Uterus (tissue), 2 donors: Measurements from ENCODE around the gene CASZ1.

Experiments
- POLR2A ChIP-seq, 2 donors: fragments of 450-650 bp; IDR thresholded peaks; one replicate each; pipeline ENCODE4 v1.6.1; 2016; ENCODE audit warnings: antibody characterized with exemption in 2 of 2, mild to moderate bottlenecking in 1 of 2, moderate library complexity in 1 of 2
- TF ChIP-seq, protein P1 (sequence below), 4 experiments: fragments of 200-600 bp in 2 of 4; fragments of 450-650 bp in 2 of 4; sonication (generic) in 2 of 4; IDR thresholded peaks; one replicate each; pipeline ENCODE4 v1.5.1; 2016 to 2019; ENCODE audit warnings: antibody characterized with exemption in 4 of 4, mild to moderate bottlenecking in 2 of 4, moderate library complexity in 1 of 4

DNA sequence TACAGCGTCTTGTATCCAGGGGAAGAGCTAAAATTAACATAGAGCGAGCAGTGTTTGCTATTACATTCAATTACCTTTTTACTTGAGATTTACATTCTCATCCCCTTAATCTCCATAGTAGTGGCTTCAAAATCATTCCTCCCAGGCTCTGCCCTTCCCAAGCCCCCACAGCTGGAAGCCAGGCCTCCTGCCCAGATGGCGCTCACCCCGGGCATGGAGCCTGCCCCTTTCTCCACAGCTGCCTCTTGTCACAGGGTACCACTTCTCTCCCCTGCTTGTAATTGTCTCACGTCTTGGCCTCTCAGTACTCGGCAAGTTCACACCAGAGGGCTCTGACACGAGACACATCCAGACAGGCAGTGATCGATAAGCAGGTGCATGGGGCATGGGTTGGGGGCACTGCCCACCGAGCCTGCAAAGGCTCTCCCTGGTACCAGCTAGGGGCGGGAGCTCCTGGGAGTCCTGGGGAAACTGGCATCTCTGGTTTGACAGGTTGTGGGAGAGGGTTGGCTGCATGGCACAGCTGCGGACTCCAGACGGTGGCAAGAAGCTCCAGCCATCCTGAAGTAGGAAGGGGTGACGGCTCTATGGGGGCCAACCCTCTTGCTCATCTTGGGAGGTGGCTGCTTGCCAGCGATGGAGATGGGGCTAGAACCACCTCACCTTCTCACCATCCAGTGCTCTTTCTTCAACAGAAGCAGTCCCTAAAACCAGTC, 20.1 kb downstream of the CASZ1 start:
- TF ChIP-seq, protein P1, sequence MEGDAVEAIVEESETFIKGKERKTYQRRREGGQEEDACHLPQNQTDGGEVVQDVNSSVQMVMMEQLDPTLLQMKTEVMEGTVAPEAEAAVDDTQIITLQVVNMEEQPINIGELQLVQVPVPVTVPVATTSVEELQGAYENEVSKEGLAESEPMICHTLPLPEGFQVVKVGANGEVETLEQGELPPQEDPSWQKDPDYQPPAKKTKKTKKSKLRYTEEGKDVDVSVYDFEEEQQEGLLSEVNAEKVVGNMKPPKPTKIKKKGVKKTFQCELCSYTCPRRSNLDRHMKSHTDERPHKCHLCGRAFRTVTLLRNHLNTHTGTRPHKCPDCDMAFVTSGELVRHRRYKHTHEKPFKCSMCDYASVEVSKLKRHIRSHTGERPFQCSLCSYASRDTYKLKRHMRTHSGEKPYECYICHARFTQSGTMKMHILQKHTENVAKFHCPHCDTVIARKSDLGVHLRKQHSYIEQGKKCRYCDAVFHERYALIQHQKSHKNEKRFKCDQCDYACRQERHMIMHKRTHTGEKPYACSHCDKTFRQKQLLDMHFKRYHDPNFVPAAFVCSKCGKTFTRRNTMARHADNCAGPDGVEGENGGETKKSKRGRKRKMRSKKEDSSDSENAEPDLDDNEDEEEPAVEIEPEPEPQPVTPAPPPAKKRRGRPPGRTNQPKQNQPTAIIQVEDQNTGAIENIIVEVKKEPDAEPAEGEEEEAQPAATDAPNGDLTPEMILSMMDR (IDR thresholded peaks at IDR 0.05), result no peak
- TF ChIP-seq POLR2A (IDR thresholded peaks at IDR 0.05), result no peak
